NCI-H146 (cell line): ENCODE measurements around the gene NUMA1.

Experiments used
- DNase-seq: peaks from one replicate; lab custom pipeline; 2025; lab: John Stamatoyannopoulos, UW

Gene NUMA1

DNA sequence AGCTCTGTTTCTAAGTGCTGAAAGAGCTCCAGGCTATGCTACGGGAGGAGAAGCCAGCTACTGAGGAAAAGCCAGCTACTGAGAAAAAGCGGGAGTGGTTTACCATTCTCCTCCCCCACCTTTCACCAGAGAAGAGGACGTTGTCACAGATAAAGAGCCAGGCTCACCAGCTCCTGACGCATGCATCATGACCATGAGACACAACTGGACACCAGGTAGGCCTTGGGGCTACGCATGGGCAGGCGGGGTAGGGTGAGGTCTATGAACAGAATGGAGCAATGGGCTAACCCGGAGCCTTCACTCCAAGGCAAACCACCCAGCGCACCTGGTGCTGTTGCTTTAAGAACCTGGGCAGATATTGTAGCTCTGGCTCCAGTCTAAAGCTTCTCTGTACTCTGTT lies 80.5 kb downstream of the NUMA1 start:
- no peak for DNase-seq

DNA sequence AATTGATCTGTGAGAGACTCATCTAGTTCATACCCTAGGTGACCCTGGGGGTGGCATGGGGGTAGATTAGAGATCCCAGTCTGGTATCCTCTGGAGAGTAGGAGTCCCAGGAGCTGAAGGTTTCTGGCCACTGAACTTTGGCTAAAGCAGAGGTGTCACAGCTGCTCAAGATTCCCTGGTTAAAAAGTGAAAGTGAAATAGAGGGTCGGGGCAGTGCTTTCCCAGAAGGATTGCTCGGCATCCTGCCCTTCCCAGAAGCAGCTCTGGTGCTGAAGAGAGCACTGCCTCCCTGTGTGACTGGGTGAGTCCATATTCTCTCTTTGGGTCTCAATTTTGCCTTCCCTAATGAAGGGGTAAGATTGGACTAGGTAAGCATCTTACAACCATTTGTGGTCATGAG lies 81.0 kb downstream of the NUMA1 start:
- DNase-seq = no peak

GRCh38 chr11:71998649-71999310 lies 81.6 kb downstream of the NUMA1 start, which contains the start of gene IL18BP:
Gene IL18BP, plus strand, starts transcription at chr11:71998909. Its CDS starts 1,076 bp downstream, at chr11:71999985.
- no peak for DNase-seq

DNA sequence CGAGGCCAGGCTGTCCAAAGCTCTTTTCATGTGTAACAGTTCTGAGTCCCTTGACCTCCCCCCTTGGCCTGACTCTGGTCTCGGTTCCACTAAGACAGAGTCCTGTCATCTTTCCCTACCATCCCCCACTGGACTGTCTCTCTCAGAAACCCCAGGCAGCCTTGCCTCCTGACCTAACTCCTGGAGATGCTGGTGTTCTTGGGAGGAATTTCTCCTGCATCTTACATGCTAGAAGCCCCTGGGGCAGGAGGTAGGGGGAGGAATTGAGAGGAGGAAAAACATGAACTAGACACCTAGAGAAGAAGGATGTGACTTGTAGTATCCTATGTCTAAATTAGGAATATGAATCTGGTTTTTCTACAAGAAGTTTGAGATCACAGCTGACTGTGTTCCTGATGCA lies 82.3 kb downstream of the NUMA1 start:
- no peak for DNase-seq

DNA sequence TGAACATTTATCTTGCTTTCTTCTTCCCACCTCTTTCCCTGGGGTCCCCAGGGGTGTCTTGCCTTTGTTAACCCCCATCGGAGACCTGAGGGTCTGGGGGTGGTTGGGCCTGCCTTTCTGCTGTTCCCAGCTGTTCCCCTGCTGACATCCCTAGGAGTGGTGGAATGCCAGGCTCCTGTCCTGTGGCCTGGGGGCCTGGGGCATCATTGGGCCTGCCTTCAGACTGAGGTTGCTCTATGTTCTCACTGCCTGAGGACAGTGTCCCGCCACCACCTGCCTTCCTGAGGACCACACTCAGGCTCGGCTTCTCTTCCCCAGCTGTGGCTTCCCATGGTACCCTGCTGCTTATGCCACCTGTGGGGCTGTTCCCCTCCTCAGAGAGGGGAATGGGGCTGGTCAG lies 82.7 kb downstream of the NUMA1 start:
- no peak for DNase-seq

DNA sequence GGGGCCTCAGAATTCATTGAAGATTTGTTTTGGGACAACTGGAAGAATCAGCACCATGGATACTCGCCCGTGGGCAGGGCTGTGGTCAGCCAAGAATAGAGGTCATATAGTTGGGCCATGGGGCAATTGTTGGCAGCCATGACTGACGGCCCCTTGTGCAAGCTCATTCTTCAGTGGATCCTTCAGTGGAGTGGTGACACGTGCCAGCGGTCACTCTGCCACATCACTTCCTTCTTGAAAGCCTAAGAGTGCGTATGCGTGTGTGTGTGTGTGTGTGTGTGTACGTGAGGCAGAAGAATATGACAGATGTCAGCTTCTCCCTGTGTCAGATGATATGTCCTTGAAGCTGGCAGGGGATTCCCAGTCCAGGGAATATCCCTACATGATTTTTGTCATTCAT lies 83.4 kb downstream of the NUMA1 start:
- no peak for DNase-seq

DNA sequence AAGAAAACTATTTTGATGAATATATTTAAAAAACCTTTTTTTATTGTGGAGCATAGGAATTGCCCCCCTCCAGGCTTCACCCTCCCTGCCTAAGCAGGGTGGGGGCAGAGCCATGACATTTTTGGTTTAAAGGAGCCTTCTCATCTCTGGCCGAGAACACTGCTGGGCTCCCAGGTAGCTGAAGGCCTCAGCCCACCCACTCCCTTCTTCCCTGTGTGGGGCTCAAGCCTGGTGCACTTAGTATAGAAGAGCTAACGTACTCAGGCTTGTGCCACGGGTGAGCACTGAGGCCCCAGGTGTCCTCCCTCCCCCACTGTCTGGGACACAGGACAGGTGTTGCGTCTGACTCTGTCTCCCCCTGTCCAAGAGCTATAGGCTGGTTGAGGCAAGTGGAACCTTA lies 83.8 kb downstream of the NUMA1 start:
- DNase-seq = no peak

DNA sequence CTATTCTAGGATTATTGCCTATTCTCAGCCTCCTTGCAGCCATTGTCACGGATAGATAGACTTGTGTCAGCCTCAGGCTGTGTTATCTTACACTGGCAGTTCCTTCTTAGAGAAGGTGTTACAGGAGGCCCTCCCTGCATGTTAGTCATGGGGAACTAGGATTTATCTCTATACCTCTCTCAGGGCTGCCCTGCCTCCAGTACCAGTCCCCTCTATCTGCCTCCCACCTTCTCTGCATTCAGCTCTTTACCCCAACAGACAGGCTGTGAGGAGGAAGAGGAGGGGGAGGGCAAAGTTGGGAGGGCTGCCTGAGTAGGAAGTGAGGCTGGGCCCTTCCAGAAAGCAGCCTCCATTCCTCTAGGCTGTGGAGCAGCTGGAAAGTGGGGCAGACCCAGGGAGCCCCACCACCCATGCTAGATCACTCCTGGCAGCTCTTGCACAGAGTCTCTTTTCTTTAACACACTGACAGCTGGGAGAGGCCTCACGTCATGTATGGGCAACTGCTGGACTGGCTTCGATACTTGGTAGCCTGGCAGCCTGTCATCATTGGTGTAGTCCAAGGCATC lies 84.5 kb downstream of the NUMA1 start:
- no peak for DNase-seq

GRCh38 chr11:71994786-71995185 lies 85.6 kb downstream of the NUMA1 start:
- no peak for DNase-seq

DNA sequence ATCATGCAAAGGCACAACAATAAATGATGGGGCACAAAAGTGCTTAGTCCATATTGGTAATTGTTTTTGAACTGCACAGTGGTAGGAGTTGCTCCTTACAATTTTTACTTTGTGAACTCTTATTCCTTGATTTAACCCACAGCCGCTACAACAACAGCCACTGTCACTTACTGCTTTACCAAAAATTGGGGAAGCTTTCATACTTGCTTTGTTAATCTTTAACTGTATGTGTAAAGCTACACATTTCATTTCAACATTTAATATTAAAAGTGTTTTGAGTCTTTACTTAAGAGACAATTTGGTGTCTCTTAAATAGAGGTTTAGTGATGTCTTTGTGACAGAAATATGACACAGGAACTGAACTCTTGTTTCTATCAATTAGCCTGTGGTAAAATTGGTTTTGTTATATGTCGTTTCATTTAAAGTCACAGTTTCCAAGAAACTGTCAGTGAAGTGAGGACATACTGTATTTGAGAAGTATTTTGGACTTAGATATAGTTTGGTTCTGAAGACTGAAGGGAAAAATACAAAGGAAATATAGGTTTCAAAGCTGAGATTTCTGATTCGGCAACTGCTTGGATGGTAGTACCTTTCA lies 88.1 kb downstream of the NUMA1 start:
- DNase-seq = no peak

GRCh38 chr11:71991494-71991893 lies 88.8 kb downstream of the NUMA1 start:
- no peak for DNase-seq

DNA sequence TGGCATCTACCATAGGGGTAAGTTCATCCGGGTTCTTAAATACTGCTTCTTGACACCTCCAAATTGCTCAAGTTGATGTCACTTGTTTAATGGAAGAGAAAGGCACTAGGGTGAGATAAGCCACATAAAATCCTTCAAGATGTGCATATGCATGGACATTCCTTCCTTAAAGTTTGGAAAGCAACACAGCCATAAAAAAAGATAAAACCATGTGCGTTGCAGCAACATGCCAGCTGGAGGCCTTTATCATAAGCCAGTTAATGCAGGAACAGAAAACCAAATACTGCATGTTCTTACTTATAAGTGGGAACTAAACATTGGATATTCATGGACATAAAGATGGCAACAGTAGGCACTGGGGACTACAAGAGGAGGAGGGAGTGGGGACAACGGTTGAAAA lies 89.6 kb downstream of the NUMA1 start:
- no peak for DNase-seq

DNA sequence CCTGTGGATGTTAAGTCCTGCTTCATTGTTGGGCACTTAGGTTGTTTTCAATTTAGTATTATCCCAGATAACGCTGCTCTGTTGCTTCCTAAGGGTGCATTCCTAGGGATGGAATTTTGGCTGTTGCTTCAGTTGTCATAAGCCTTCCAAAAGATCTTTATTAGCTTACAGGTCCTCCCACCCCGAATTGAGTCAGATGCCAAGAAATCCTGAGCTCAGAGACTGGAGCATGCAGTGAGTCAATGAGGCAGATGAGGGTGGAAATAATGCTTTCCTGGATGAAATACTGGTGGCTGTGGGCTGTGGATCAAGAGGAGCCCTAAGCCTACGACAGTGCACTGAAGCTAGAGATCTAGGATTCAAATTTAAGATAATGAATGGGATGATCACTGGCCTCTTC lies 92.3 kb downstream of the NUMA1 start:
- no peak for DNase-seq

GRCh38 chr11:71987521-71987920 lies 92.8 kb downstream of the NUMA1 start:
- no peak for DNase-seq

GRCh38 chr11:71986131-71986530 lies 94.2 kb downstream of the NUMA1 start:
- no peak for DNase-seq

DNA sequence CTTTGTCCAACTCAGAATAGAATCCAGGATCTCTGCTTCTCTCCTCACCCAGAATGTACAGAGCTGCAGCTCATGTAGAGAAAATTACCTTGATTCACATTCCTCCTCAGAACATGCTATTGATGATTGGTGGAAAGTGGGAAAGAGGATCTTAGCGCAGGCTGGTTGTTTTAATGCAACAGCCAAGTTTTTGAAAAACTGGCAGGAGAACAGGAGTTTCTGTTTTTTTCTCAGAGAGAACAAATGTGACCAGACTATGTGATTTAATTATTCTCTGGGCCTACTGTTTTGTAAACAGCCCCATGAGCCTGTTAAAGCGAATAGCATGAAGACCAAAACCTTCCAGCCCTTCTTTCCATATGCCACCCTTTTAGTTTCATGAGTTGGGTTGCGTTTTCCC lies 100.7 kb downstream of the NUMA1 start:
- DNase-seq = no peak

GRCh38 chr11:71979094-71979493 lies 101.2 kb downstream of the NUMA1 start:
- no peak for DNase-seq

- peak; percentile 8 for DNase-seq
These were observed 102.5 kb downstream of the NUMA1 start for GRCh38 chr11:71977743-71978418.

GRCh38 chr11:71977090-71977489 lies 103.3 kb downstream of the NUMA1 start:
- DNase-seq = no peak

GRCh38 chr11:71976551-71976950 lies 103.8 kb downstream of the NUMA1 start:
- DNase-seq = no peak

- no peak for DNase-seq
These were observed 108.7 kb downstream of the NUMA1 start for GRCh38 chr11:71971680-71972079.

DNA sequence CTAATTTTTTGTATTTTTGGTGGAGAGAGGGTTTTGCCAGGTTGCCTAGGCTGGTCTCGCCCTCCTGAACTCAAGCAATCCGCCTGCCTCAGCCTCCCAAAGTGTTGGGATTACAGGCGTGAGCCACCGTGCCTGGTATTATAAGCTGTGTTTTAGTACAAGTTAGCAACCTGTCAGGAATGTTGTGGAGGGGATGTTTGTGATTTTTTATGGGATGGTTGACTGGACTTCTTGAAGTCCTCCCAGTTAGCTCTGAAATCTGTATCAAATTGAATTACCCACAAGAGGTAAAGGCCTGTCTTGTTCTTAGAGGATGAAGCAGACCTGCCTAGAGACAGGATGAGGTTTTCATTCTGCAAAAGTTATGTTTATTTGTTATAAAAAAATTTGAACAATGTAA lies 115.7 kb downstream of the NUMA1 start:
- DNase-seq = no peak

DNA sequence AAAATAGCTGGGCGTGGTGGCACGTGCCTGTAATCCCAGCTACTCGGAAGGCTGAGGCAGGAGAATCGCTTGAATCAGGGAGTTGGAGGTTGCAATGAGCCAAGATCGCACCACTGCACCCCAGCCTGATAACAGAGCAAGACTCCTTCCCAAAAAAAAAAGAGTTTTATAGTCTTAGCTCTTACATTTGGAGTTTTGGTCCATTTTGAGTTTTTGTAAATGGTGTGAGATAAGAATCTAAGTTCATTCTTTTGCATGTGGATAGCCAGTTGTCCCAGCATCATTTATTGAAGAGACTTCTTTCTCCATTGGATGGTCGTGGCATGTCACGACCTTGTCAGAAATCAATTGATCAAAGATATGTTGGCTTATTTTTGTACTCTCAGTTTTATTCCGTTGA lies 116.9 kb downstream of the NUMA1 start:
- no peak for DNase-seq
